ENCODE data around the gene PPM1L.

DNA sequence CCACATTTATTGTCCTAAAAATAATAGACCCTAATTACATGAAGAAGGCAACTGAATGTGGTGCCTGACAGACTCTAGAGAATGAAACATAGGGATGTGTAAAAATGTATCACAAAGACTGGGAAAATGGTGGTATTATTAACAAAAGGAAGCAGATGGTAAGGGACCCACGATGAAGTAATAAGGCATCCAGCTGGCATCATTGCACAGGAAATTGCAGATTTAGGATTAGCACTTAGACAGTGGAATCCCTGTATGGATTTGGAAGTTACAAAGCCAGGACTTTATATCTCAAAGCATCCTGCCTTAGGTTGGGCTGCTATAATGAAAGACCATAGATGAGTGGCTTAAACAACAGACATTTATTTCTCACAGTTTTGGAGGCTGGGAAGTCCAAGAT lies 104.3 kb downstream of the PPM1L start:
- TF ChIP-seq, protein P1, sequence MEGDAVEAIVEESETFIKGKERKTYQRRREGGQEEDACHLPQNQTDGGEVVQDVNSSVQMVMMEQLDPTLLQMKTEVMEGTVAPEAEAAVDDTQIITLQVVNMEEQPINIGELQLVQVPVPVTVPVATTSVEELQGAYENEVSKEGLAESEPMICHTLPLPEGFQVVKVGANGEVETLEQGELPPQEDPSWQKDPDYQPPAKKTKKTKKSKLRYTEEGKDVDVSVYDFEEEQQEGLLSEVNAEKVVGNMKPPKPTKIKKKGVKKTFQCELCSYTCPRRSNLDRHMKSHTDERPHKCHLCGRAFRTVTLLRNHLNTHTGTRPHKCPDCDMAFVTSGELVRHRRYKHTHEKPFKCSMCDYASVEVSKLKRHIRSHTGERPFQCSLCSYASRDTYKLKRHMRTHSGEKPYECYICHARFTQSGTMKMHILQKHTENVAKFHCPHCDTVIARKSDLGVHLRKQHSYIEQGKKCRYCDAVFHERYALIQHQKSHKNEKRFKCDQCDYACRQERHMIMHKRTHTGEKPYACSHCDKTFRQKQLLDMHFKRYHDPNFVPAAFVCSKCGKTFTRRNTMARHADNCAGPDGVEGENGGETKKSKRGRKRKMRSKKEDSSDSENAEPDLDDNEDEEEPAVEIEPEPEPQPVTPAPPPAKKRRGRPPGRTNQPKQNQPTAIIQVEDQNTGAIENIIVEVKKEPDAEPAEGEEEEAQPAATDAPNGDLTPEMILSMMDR (IDR thresholded peaks at IDR 0.05 in 2 of 3, conservative IDR thresholded peaks at IDR 0.05 in 1 of 3; ENCODE audit: control insufficient read depth in 2 of 3, extremely low read depth in 1 of 3, insufficient read depth in 1 of 3, low read depth in 3 of 3, low read length in 3 of 3): no peak
- no peak for TF ChIP-seq NR2C2 (IDR thresholded peaks at IDR 0.05; ENCODE audit: borderline replicate concordance, control insufficient read depth, insufficient read length, low read depth)
- TF ChIP-seq POLR2AphosphoS5 (IDR thresholded peaks at IDR 0.05; ENCODE audit: low read length): no peak
- TF ChIP-seq BRCA1 (IDR thresholded peaks at IDR 0.05; ENCODE audit: low read depth, low read length): no peak
- no peak for TF ChIP-seq CEBPZ (IDR thresholded peaks at IDR 0.05; ENCODE audit: low read depth, low read length)
- TF ChIP-seq GABPA (IDR thresholded peaks at IDR 0.05; ENCODE audit: low read depth): no peak

Data from GM12878 (cell line).